A673 (cell line): Measurements from ENCODE around the gene SLC16A7. TPM values are rescaled to one million over a fixed set of nuclear protein-coding genes. Genes with fewer than 3 reads are reported as not detected.

ENCODE experiments used
- BruUV-seq: library from RNA; stranded (reverse); fragments of 400-500 nt; replicated peaks from 2 replicates; lab custom pipeline; 2021; lab: Mats Ljungman, UMichigan
- CTCF ChIA-PET: fragments of 300-600 bp; sonication (Branson Sonifier 250); formaldehyde crosslinking; loops from one replicate; lab custom pipeline; 2022; ENCODE audit warnings: antibody characterized with exemption; lab: Charles Lee
- POLR2A ChIA-PET: fragments of 300-600 bp; sonication (Branson Sonifier 250); formaldehyde crosslinking; loops from one replicate; lab custom pipeline; 2022; ENCODE audit warnings: antibody characterized with exemption; ENCODE audit not compliant: low non-redundant PET; lab: Charles Lee
- DNase-seq: peaks from one replicate; pipeline ENCODE4 v3.0.0-alpha.2; 2015; ENCODE audit warnings: low spot score
- H3K27ac ChIP-seq: fragments of 200-600 bp; sonication (generic); 2 replicates; pipeline ENCODE4 v1.5.1; 2016; ENCODE audit warnings: mixed run types, low read depth, mild to moderate bottlenecking, mixed read lengths, antibody characterized with exemption, low read length; ENCODE audit not compliant: poor library complexity, severe bottlenecking
- H3K27me3 ChIP-seq: fragments of 200-600 bp; sonication (generic); replicated peaks from 2 replicates; pipeline ENCODE4 v1.6.1; 2017; ENCODE audit warnings: mixed run types, low read depth, mild to moderate bottlenecking, mixed read lengths, antibody characterized with exemption, low read length; ENCODE audit not compliant: insufficient read depth, poor library complexity
- H3K36me3 ChIP-seq: fragments of 200-600 bp; sonication (generic); 2 replicates; pipeline ENCODE4 v1.6.1; 2016; ENCODE audit warnings: mixed run types, mild to moderate bottlenecking, mixed read lengths, antibody characterized with exemption, low read length; ENCODE audit not compliant: insufficient read depth, poor library complexity, severe bottlenecking
- H3K4me1 ChIP-seq: fragments of 200-600 bp; sonication (generic); 2 replicates; pipeline ENCODE4 v1.6.1; 2017; ENCODE audit warnings: mixed run types, mild to moderate bottlenecking, mixed read lengths, antibody characterized with exemption, low read length; ENCODE audit not compliant: insufficient read depth, poor library complexity, severe bottlenecking
- H3K4me3 ChIP-seq: fragments of 200-600 bp; sonication (generic); 2 replicates; pipeline ENCODE4 v1.5.1; 2016; ENCODE audit warnings: low read depth, mixed run types, mild to moderate bottlenecking, mixed read lengths, low read length; ENCODE audit not compliant: poor library complexity, severe bottlenecking
- H3K9me3 ChIP-seq: fragments of 200-600 bp; sonication (generic); 2 replicates; pipeline ENCODE4 v1.6.1; 2016; ENCODE audit warnings: mixed run types, low read depth, mild to moderate bottlenecking, mixed read lengths, antibody characterized with exemption, low read length; ENCODE audit not compliant: poor library complexity, severe bottlenecking
- CTCF ChIP-seq: fragments of 300-800, 200-600 bp; sonication (generic); conservative IDR thresholded peaks from 2 replicates; pipeline ENCODE4 v1.5.1; 2017; ENCODE audit warnings: low read depth, mild to moderate bottlenecking, antibody characterized with exemption, low read length, moderate library complexity, mixed read lengths
- EZH2 ChIP-seq: fragments of 200-600 bp; sonication (generic); IDR thresholded peaks from 2 replicates; pipeline ENCODE4 v1.6.1; 2017; ENCODE audit warnings: borderline replicate concordance, low read depth, mild to moderate bottlenecking, mixed read lengths, antibody characterized with exemption, low read length; ENCODE audit not compliant: poor library complexity, severe bottlenecking
- intact Hi-C: fragments of 100-400 bp; cut with micrococcal nuclease; formaldehyde crosslinking; loops from one replicate; pipeline ENCODE4 v1.10.0; 2022; ENCODE audit not compliant: unreplicated experiment
- total RNA-seq: library from RNA; stranded (reverse); gene quantifications from 2 replicates; pipeline ENCODE4 v1.2.3, GENCODE V29; 2021

SLC16A7 gene
- total RNA-seq, 1 experiment from 2014 or later = 2.5 TPM

- Histone ChIP-seq H3K9me3 (no peaks in the 10 kb centered on the region), H3K27ac (no peak overlapping the region), H3K4me3 (no peak overlapping the region), H3K27me3 (no peaks in the 10 kb centered on the region), H3K36me3 (no peaks in the 10 kb centered on the region), H3K4me1 (no peaks in the 10 kb centered on the region)
- TF ChIP-seq CTCF = no peak
- TF ChIP-seq EZH2 = no peak
- DNase-seq = no peak
- ChIA-PET CTCF (no interaction called here), POLR2A (no interaction called here)
- BruUV-seq = no TSS peak
- intact Hi-C loops = no loop called here
Measured at GRCh38 chr12:59619461-59620240, 23.8 kb downstream of the SLC16A7 start.

- CTCF ChIA-PET = no interaction called here
- no peak for DNase-seq
- BruUV-seq = no TSS peak
- Histone ChIP-seq H3K27ac (no peak overlapping the region), H3K4me3 (no peak overlapping the region), H3K27me3 (no peaks in the 10 kb centered on the region), H3K4me1 (no peaks in the 10 kb centered on the region), H3K9me3 (no peaks in the 10 kb centered on the region), H3K36me3 (no peaks in the 10 kb centered on the region)
- intact Hi-C loops = no loop called here
- POLR2A ChIA-PET = no interaction called here
- TF ChIP-seq CTCF = no peak
- TF ChIP-seq EZH2 = no peak
Measured at GRCh38 chr12:59620326-59620725, 24.5 kb downstream of the SLC16A7 start.

GRCh38 chr12:59624732-59625460 lies 29.1 kb downstream of the SLC16A7 start:
- no peaks in the 10 kb centered on the region for H3K4me1 ChIP-seq
- ChIA-PET POLR2A (no interaction called here), CTCF (no interaction called here)
- H3K9me3 ChIP-seq = no peaks in the 10 kb centered on the region
- no peak for TF ChIP-seq CTCF
- no peak overlapping the region for H3K27ac ChIP-seq
- no peak for DNase-seq
- no TSS peak for BruUV-seq
- no peaks in the 10 kb centered on the region for H3K36me3 ChIP-seq
- H3K4me3 ChIP-seq = no peak overlapping the region
- intact Hi-C loops = no loop called here
- H3K27me3 ChIP-seq = no peaks in the 10 kb centered on the region
